ENCODE results near the gene NOTO.

Gene NOTO

DNA sequence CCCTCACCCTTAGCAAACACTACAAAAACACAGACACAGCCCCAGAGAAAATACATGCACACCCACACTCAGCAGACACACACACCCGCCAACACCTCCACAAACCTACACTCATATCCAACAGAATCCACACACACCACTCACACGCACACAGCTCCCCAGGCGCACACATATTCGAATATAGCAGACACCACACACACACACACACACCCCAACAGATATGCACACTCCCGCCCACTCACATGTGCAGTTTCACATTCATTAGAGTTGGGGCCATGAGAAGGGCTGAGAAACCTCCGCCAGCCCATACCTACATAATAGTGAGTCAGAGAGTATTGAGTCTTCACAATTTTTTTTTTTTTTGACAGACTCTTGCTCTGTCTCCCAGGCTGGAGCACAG lies 29.4 kb upstream of the NOTO start:
- CTCF ChIA-PET: no interaction called here
- POLR2A ChIA-PET: no interaction called here
- no peak for TF ChIP-seq BHLHE40 (IDR thresholded peaks at IDR 0.05; ENCODE audit: borderline replicate concordance)
- no peak for TF ChIP-seq TARDBP (IDR thresholded peaks at IDR 0.05)
- TF ChIP-seq ZNF384 (IDR thresholded peaks at IDR 0.05): no peak
- TF ChIP-seq, protein P1, sequence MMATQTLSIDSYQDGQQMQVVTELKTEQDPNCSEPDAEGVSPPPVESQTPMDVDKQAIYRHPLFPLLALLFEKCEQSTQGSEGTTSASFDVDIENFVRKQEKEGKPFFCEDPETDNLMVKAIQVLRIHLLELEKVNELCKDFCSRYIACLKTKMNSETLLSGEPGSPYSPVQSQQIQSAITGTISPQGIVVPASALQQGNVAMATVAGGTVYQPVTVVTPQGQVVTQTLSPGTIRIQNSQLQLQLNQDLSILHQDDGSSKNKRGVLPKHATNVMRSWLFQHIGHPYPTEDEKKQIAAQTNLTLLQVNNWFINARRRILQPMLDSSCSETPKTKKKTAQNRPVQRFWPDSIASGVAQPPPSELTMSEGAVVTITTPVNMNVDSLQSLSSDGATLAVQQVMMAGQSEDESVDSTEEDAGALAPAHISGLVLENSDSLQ (IDR thresholded peaks at IDR 0.05): no peak
- no peak for TF ChIP-seq SP1 (IDR thresholded peaks at IDR 0.05)
- TF ChIP-seq NFRKB (IDR thresholded peaks at IDR 0.05): no peak
- TF ChIP-seq L3MBTL2 (conservative IDR thresholded peaks at IDR 0.05): no peak
- TF ChIP-seq FOXM1 (IDR thresholded peaks at IDR 0.05; ENCODE audit: borderline replicate concordance): no peak
- TF ChIP-seq HDGF (IDR thresholded peaks at IDR 0.05; ENCODE audit: borderline replicate concordance): no peak
- no peak for TF ChIP-seq ELF4 (IDR thresholded peaks at IDR 0.05)
- TF ChIP-seq FOXA1 (IDR thresholded peaks at IDR 0.05): no peak
- TF ChIP-seq FOXK2 (IDR thresholded peaks at IDR 0.05): no peak
- no peak for TF ChIP-seq LEF1 (IDR thresholded peaks at IDR 0.05; ENCODE audit: borderline replicate concordance)
- TF ChIP-seq CTBP1 (IDR thresholded peaks at IDR 0.05; ENCODE audit: borderline replicate concordance): no peak
- TF ChIP-seq SUZ12 (IDR thresholded peaks at IDR 0.05): no peak
- no peak for TF ChIP-seq ARNT (IDR thresholded peaks at IDR 0.05)
- DNase-seq (ENCODE audit: extremely low spot score): no peak

DNA sequence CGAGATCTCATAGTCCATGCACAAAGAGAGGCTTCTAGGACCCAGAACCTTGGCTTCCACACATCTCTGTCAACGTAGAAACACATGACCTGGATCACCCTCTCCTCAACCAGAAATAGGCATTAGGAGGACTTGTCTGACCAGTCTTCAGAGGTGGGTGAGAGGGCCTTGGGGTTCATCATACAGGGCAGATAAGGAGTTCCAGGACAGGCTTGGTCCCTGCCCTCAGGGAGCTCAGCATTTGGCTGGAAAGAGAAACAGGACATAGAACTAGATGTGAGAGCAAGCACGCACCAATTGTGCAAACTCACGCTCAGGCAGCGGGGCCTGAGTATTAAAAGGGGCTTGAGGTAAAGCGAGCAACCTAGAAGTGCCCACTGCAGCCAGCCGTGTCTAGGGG lies 28.6 kb upstream of the NOTO start:
- DNase-seq (ENCODE audit: extremely low spot score): no peak
- ChIA-PET POLR2A (no interaction called here), CTCF (no interaction called here)
- TF ChIP-seq BHLHE40 (IDR thresholded peaks at IDR 0.05; ENCODE audit: borderline replicate concordance) (no peak), L3MBTL2 (conservative IDR thresholded peaks at IDR 0.05) (no peak), SP1 (IDR thresholded peaks at IDR 0.05) (no peak), NFRKB (IDR thresholded peaks at IDR 0.05) (no peak), LEF1 (IDR thresholded peaks at IDR 0.05; ENCODE audit: borderline replicate concordance) (no peak), FOXA1 (IDR thresholded peaks at IDR 0.05) (no peak), SUZ12 (IDR thresholded peaks at IDR 0.05) (no peak), ARNT (IDR thresholded peaks at IDR 0.05) (no peak), FOXM1 (IDR thresholded peaks at IDR 0.05; ENCODE audit: borderline replicate concordance) (no peak), TARDBP (IDR thresholded peaks at IDR 0.05) (no peak), ZNF384 (IDR thresholded peaks at IDR 0.05) (no peak), CTBP1 (IDR thresholded peaks at IDR 0.05; ENCODE audit: borderline replicate concordance) (no peak), ELF4 (IDR thresholded peaks at IDR 0.05) (no peak), HDGF (IDR thresholded peaks at IDR 0.05; ENCODE audit: borderline replicate concordance) (no peak), FOXK2 (IDR thresholded peaks at IDR 0.05) (no peak)
- TF ChIP-seq, protein P1 (IDR thresholded peaks at IDR 0.05): no peak

DNA sequence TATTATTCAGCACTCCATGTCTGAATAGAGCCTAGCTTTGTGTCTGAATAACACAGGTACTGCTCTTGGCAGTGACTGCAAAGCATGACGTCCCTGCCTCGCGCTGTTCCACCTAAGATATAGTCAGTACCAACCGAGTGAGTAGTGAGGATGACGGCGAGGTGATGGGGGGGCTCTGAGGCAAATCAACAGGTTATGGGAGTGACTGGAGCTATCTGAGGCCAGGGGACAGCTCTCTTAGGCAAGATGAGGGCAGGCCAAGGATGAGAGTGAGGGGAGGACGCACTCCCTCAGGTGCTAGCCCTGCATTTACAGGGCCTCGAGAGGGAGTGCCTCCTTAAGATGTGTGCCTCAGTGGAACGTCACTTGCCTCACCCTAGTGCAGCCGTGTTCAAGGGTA lies 28.1 kb upstream of the NOTO start:
- ChIA-PET POLR2A (no interaction called here), CTCF (no interaction called here)
- DNase-seq (ENCODE audit: extremely low spot score): no peak
- TF ChIP-seq FOXM1 (IDR thresholded peaks at IDR 0.05; ENCODE audit: borderline replicate concordance) (no peak), LEF1 (IDR thresholded peaks at IDR 0.05; ENCODE audit: borderline replicate concordance) (no peak), ARNT (IDR thresholded peaks at IDR 0.05) (no peak), BHLHE40 (IDR thresholded peaks at IDR 0.05; ENCODE audit: borderline replicate concordance) (no peak), FOXK2 (IDR thresholded peaks at IDR 0.05) (no peak), FOXA1 (IDR thresholded peaks at IDR 0.05) (no peak), CTBP1 (IDR thresholded peaks at IDR 0.05; ENCODE audit: borderline replicate concordance) (no peak), NFRKB (IDR thresholded peaks at IDR 0.05) (no peak), SP1 (IDR thresholded peaks at IDR 0.05) (no peak), ELF4 (IDR thresholded peaks at IDR 0.05) (no peak), L3MBTL2 (conservative IDR thresholded peaks at IDR 0.05) (no peak), SUZ12 (IDR thresholded peaks at IDR 0.05) (no peak), ZNF384 (IDR thresholded peaks at IDR 0.05) (no peak), HDGF (IDR thresholded peaks at IDR 0.05; ENCODE audit: borderline replicate concordance) (no peak), TARDBP (IDR thresholded peaks at IDR 0.05) (no peak)
- TF ChIP-seq, protein P1 (IDR thresholded peaks at IDR 0.05): no peak

DNA sequence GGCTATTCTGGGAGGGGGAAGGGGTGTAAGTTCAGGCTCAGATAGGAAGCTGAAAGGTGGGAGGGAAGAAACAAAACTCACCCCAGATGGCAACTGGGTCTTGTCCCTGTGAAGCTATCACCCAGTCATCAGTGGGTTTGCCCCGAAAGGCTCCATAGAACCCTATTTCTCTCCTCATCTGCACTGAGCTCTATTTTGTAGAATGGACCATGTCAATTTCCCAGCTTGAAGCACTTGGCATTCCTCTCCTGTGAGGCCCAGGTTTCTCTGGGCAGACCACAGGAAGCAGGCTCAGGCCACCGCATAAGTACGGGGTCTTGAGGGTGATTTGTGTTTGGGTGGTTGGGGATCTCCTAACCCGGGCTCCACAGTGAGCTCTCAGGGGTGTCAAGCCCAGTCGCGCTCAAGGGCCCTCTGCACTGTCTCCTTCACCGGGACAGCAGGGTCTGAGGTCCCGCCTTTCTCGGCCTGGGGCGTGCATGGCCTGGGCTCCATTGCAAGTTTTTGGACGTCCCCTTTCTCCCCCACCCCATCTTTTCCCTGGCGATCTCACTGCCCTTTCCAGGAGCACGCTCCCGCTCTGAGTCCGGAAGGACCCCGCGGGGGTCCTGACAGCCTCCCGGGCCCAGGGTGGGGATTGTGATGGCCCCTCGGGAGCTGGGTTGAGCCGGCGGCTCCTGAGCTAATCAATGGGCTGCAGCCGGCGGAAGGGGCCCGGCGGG lies 27.3 kb upstream of the NOTO start:
- DNase-seq (ENCODE audit: extremely low spot score): no peak
- TF ChIP-seq NFRKB (IDR thresholded peaks at IDR 0.05) (no peak), CTBP1 (IDR thresholded peaks at IDR 0.05; ENCODE audit: borderline replicate concordance) (no peak), ARNT (IDR thresholded peaks at IDR 0.05) (no peak), HDGF (IDR thresholded peaks at IDR 0.05; ENCODE audit: borderline replicate concordance) (no peak), FOXK2 (IDR thresholded peaks at IDR 0.05) (no peak), BHLHE40 (IDR thresholded peaks at IDR 0.05; ENCODE audit: borderline replicate concordance) (no peak), TARDBP (IDR thresholded peaks at IDR 0.05) (no peak), SP1 (IDR thresholded peaks at IDR 0.05) (no peak), L3MBTL2 (conservative IDR thresholded peaks at IDR 0.05) (no peak), FOXM1 (IDR thresholded peaks at IDR 0.05; ENCODE audit: borderline replicate concordance) (no peak), ELF4 (IDR thresholded peaks at IDR 0.05) (no peak), LEF1 (IDR thresholded peaks at IDR 0.05; ENCODE audit: borderline replicate concordance) (no peak), FOXA1 (IDR thresholded peaks at IDR 0.05) (no peak), ZNF384 (IDR thresholded peaks at IDR 0.05) (no peak), SUZ12 (IDR thresholded peaks at IDR 0.05) (no peak)
- TF ChIP-seq, protein P1 (IDR thresholded peaks at IDR 0.05): no peak
- ChIA-PET CTCF (no interaction called here), POLR2A (no interaction called here)

DNA sequence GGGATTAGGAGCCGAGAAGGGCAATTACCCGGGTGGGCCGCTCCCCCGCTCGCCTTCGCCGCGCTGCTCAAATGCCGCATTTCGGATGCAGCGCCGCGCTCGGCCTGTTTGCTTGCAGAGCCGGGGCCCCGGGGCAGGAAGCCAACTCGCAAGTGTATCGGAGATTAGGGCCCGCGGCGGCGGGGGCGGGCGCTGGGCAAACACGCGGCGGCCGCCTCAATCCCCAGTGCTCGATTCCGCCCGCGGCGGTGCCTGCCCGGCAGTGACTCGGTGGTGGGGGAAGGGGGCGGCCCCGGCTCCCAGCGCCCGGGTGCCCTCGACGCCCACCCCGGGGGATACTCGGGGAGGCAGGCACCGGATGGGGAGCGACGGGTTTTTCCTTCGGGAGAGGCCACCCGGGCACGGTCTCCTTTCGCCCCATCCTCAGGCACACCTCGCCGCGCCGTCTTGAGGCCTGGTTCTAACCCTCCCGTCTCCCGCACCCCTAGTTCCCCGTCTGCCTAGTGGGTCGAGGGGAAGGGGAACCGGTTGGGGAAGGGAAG lies 26.6 kb upstream of the NOTO start:
- ChIA-PET CTCF (no interaction called here), POLR2A (interaction anchor here (1.4 to 1.8 kb wide), 3 partner anchors 37 to 283 kb away, joined by 3 to 7 read pairs (median 3); no protein-coding TSS in a partner anchor)
- TF ChIP-seq SP1 (IDR thresholded peaks at IDR 0.05): no peak
- TF ChIP-seq HDGF (IDR thresholded peaks at IDR 0.05; ENCODE audit: borderline replicate concordance): no peak
- 0 out of 2 replicates have a peak, but pooled peaks have one; percentile 17 for TF ChIP-seq L3MBTL2 (conservative IDR thresholded peaks at IDR 0.05)
- peak; percentile 44 for DNase-seq (ENCODE audit: extremely low spot score)

Data from HEK293T (cell line).